Measurements from ENCODE around the gene CDC42BPB. TPM values are rescaled to one million over a fixed set of nuclear protein-coding genes. Genes with fewer than 3 reads are reported as not detected.
"Not testable (repeated sequence)": the region's sequence is repeated elsewhere in the genome, so short reads cannot be mapped to it uniquely, and the experiment has no call there.

The CDC42BPB gene
- total RNA-seq, 3 donors from 2014 or later (not counting 1 experiment from before 2014, with no cell fraction given): 0.86 to 2.3 (median 2.0) TPM

DNA sequence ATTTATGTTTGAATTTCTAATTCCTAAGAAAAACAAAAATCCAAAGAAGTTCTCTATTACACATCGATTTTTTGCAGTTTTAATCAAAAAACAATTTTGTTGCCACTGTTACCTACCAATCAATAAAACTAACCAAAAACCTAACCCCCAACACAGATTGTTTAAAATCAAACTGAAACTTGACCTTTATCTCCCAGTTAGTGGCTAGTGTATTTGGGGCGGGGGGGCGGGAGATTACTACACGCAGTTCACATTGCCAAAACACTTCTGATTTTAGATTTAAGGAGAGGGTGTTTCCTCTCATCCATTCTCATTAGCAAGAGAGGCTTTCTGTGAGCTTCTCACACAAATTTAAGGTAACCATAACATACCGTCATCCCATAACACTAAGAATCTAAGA is 6.4 kb downstream of the CDC42BPB start:
- Histone ChIP-seq H3K4me3 (ENCODE audit: low read length) (no peak overlapping the region), H3K27ac (ENCODE audit: low read length) (no peak overlapping the region), H3K9me3 (ENCODE audit: control insufficient read depth, insufficient read depth, low read length) (no peaks in the 10 kb centered on the region), H3K36me3 (ENCODE audit: control insufficient read depth, insufficient read depth, low read length) (no peaks in the 10 kb centered on the region), H3K27me3 (ENCODE audit: control insufficient read depth, insufficient read depth, low read length) (no peaks in the 10 kb centered on the region), H3K4me1 (ENCODE audit: control insufficient read depth, insufficient read depth, low read length) (no peaks in the 10 kb centered on the region)
- DNase-seq: no peak
- no peaks in the 10 kb centered on the region for H3K9me3 Mint-ChIP-seq
- no peak for ATAC-seq
- WGBS (ENCODE audit: insufficient coverage): 89% methylated on average over 1 of the region's 5 CpGs
- H3K27me3 Mint-ChIP-seq (ENCODE audit: low read depth in 2 of 2): peaks cover 21 to 22% of the 10 kb centered on the region in 2 donors
- TF ChIP-seq, protein P1, sequence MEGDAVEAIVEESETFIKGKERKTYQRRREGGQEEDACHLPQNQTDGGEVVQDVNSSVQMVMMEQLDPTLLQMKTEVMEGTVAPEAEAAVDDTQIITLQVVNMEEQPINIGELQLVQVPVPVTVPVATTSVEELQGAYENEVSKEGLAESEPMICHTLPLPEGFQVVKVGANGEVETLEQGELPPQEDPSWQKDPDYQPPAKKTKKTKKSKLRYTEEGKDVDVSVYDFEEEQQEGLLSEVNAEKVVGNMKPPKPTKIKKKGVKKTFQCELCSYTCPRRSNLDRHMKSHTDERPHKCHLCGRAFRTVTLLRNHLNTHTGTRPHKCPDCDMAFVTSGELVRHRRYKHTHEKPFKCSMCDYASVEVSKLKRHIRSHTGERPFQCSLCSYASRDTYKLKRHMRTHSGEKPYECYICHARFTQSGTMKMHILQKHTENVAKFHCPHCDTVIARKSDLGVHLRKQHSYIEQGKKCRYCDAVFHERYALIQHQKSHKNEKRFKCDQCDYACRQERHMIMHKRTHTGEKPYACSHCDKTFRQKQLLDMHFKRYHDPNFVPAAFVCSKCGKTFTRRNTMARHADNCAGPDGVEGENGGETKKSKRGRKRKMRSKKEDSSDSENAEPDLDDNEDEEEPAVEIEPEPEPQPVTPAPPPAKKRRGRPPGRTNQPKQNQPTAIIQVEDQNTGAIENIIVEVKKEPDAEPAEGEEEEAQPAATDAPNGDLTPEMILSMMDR (IDR thresholded peaks at IDR 0.05): no peak
- intact Hi-C loops (cut with micrococcal nuclease): no loop called here
- H3K4me3 Mint-ChIP-seq: no peak overlapping the region
- H3K27ac Mint-ChIP-seq: no peak overlapping the region
- peaks cover under 1 to 3% of the 10 kb centered on the region in 2 donors for H3K4me1 Mint-ChIP-seq
- no peaks in the 10 kb centered on the region for H3K36me3 Mint-ChIP-seq

DNA sequence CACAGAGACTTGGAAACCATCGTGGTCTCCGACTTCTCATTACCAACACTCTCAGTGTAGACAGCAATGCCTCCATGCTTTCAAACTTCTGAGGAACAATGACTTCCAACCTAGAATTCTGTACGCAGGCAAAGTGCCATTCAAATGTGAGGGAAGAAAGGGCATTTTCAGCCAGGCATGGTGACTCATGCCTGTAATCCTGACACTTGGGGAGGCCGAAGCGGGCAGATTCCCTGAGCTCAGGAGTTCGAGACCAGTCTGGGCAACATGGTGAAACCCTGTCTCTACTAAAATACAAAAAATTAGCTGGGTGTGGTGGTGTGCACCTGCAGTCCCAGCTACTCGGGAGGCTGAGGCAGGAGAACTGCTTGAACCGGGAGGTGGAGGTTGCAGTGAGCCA is 9.9 kb downstream of the CDC42BPB start:
- not testable (repeated sequence) for DNase-seq, ATAC-seq

DNA sequence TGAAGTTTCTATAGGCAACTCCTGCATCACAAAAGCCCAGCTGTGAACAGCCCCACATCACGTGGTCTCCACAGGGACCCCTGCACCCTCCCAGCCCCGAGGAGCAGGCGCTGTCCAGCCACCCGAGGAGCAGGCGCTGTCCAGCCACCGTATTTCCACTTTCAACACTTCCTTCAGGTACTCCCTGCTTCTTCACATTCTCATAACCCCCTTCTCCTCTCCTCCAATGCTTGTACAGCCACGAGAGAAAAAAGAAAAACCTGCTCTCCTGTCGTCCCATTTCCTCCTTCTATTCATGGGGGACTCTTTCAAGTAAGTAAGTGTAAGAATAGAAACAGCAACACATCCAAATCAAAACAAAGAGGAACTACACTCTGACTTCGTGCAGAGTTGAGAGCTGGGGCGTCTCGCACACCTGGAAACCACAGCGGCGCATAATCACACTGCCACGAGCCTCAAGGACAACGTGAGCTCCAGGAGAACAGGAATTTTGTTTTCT is 11.9 kb downstream of the CDC42BPB start:
- peaks cover 4% of the 10 kb centered on the region for H3K27me3 ChIP-seq (ENCODE audit: control insufficient read depth, insufficient read depth, low read length)
- H3K4me3 Mint-ChIP-seq: no peak overlapping the region
- intact Hi-C loops (cut with micrococcal nuclease): no loop called here
- H3K36me3 ChIP-seq (ENCODE audit: control insufficient read depth, insufficient read depth, low read length): no peaks in the 10 kb centered on the region
- H3K4me1 ChIP-seq (ENCODE audit: control insufficient read depth, insufficient read depth, low read length): no peaks in the 10 kb centered on the region
- H3K27ac Mint-ChIP-seq: no peak overlapping the region
- H3K27ac ChIP-seq (ENCODE audit: low read length): no peak overlapping the region
- peaks cover 6 to 20% of the 10 kb centered on the region in 2 donors for H3K27me3 Mint-ChIP-seq (ENCODE audit: low read depth in 2 of 2)
- H3K9me3 ChIP-seq (ENCODE audit: control insufficient read depth, insufficient read depth, low read length): no peaks in the 10 kb centered on the region
- 6% methylated on average over 13 of the region's 15 CpGs for WGBS (ENCODE audit: insufficient coverage)
- H3K9me3 Mint-ChIP-seq: no peaks in the 10 kb centered on the region
- no peak for ATAC-seq
- TF ChIP-seq, protein P1 (IDR thresholded peaks at IDR 0.05): no peak
- no peak overlapping the region for H3K4me3 ChIP-seq (ENCODE audit: low read length)
- H3K36me3 Mint-ChIP-seq: no peaks in the 10 kb centered on the region
- peaks cover 0 to 4% of the 10 kb centered on the region in 2 donors for H3K4me1 Mint-ChIP-seq
- no peak for DNase-seq

More for the DNA sequence above, 9.9 kb downstream of the CDC42BPB start:
- H3K9me3 Mint-ChIP-seq; H3K27me3 ChIP-seq (ENCODE audit: control insufficient read depth, insufficient read depth, low read length); H3K27ac Mint-ChIP-seq; H3K36me3 Mint-ChIP-seq; H3K4me1 ChIP-seq (ENCODE audit: control insufficient read depth, insufficient read depth, low read length); intact Hi-C loops (cut with micrococcal nuclease); H3K36me3 ChIP-seq (ENCODE audit: control insufficient read depth, insufficient read depth, low read length); H3K9me3 ChIP-seq (ENCODE audit: control insufficient read depth, insufficient read depth, low read length); H3K4me3 ChIP-seq (ENCODE audit: low read length); H3K27ac ChIP-seq (ENCODE audit: low read length); H3K4me3 Mint-ChIP-seq; H3K4me1 Mint-ChIP-seq: not testable (repeated sequence)
- WGBS (ENCODE audit: insufficient coverage): 86% methylated on average over 7 of the region's 8 CpGs
- H3K27me3 Mint-ChIP-seq (ENCODE audit: low read depth in 2 of 2): peaks cover 6 to 20% of the 10 kb centered on the region in 2 donors

DNA sequence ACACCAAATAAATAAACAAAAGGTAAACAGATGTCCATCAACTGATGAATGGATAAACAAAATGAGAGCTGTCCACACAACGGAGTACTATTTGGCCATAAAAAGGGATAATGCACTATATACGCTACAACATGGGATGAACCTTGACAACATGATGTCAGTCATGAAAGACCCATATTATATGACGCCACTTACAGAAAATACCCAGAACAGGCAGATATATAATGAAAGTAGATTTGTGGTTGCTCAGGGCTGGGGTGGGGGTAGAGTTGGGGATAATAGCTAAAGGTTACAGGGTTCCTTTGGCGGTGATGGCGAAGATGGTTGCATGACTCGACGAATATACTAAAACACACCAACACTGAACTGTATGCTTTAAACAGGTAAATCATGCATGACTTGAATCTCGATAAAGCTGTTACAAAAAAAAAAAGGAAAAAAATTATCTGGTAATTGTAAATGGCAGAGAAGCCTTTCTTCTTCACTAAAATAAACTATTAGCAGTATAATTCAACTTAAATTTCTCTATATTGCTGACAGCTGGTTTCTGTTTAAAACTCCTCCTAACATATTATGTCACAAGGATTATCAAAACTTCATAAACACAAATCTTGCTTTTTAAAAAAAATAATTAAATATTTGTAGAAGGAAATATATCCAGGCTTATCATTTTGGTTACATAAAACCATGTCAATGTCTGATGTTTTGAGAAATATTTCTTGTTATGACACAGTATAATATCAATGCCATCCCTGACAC is 13.9 kb downstream of the CDC42BPB start:
- Histone ChIP-seq H3K4me3 (ENCODE audit: low read length) (no peak overlapping the region), H3K27me3 (ENCODE audit: control insufficient read depth, insufficient read depth, low read length) (peaks cover 4% of the 10 kb centered on the region), H3K36me3 (ENCODE audit: control insufficient read depth, insufficient read depth, low read length) (no peaks in the 10 kb centered on the region), H3K27ac (ENCODE audit: low read length) (no peak overlapping the region), H3K4me1 (ENCODE audit: control insufficient read depth, insufficient read depth, low read length) (no peaks in the 10 kb centered on the region), H3K9me3 (ENCODE audit: control insufficient read depth, insufficient read depth, low read length) (no peaks in the 10 kb centered on the region)
- ATAC-seq (no peak), DNase-seq (no peak)
- peaks cover 0 to 4% of the 10 kb centered on the region in 2 donors for H3K4me1 Mint-ChIP-seq
- H3K27me3 Mint-ChIP-seq (ENCODE audit: low read depth in 2 of 2): peaks cover 13 to 16% of the 10 kb centered on the region in 2 donors
- WGBS (ENCODE audit: insufficient coverage): 98% methylated on average over 2 of the region's 8 CpGs
- H3K4me3 Mint-ChIP-seq: no peak overlapping the region
- intact Hi-C loops (cut with micrococcal nuclease): no loop called here
- no peak overlapping the region for H3K27ac Mint-ChIP-seq
- no peaks in the 10 kb centered on the region for H3K36me3 Mint-ChIP-seq
- TF ChIP-seq, protein P1 (IDR thresholded peaks at IDR 0.05): no peak
- H3K9me3 Mint-ChIP-seq: no peaks in the 10 kb centered on the region
